HL-60 (cell line): Measurements from ENCODE around the gene TMCC3.

Experiments used
- DNase-seq, 2 experiments: peaks; one replicate each; pipeline ENCODE4 v3.0.0-alpha.2; 2010 to 2020; ENCODE audit warnings: low read depth in 1 of 2, low spot score in 1 of 2
- H3K27ac ChIP-seq: fragments of 250-450 bp; sonication (Bioruptor Pico); replicated peaks from 2 replicates; pipeline ENCODE4 v1.5.1; 2020; ENCODE audit warnings: mild to moderate bottlenecking, moderate library complexity
- H3K27me3 ChIP-seq: fragments of 250-450 bp; sonication (Bioruptor Pico); 2 replicates; pipeline ENCODE4 v1.5.1; 2021; ENCODE audit warnings: mild to moderate bottlenecking, moderate library complexity; ENCODE audit not compliant: insufficient read depth, poor library complexity, severe bottlenecking
- H3K4me3 ChIP-seq: replicated peaks from 2 replicates; pipeline ENCODE4 v1.5.1; 2011; ENCODE audit warnings: mild to moderate bottlenecking, control low read depth, low read length; ENCODE audit not compliant: insufficient read depth
- GABPA ChIP-seq: IDR thresholded peaks from 2 replicates; pipeline ENCODE4 v1.6.1; 2012; ENCODE audit warnings: low read depth
- POLR2AphosphoS5 ChIP-seq: IDR thresholded peaks from 2 replicates; pipeline ENCODE4 v1.6.1; 2012; ENCODE audit warnings: low read depth
- SPI1 ChIP-seq: IDR thresholded peaks from 2 replicates; pipeline ENCODE4 v1.6.1; 2012; ENCODE audit warnings: low read depth, mild to moderate bottlenecking, borderline replicate concordance
- TF ChIP-seq, protein P1 (sequence below): IDR thresholded peaks from one replicate; pipeline ENCODE4 v1.5.1; 2011; ENCODE audit warnings: low read length, control low read depth, inconsistent platforms; ENCODE audit not compliant: insufficient read depth
- TF ChIP-seq, protein P2 (sequence below): IDR thresholded peaks from 2 replicates; pipeline ENCODE4 v1.6.1; 2012; ENCODE audit warnings: low read depth; ENCODE audit not compliant: insufficient replicate concordance

TMCC3 gene

DNA sequence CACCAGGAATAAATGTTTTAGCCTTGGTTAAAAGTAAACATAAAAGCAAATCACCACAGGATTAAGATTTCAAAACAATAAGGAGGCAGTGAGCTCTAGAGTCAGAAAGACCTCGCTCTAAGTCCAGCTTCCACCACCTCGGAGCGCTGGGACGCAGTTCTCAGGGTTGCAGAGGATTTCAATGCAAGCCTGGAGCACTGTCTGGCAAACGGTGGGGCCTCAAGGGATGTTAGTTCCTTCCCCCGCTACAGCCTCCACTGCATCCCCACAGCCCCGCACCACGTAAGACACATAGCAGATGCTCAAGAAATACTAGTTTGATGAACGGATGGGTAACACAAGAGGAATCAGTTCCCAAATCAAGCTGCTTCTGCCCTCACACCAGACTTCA is 39.3 kb upstream of the TMCC3 start:
- no peak for TF ChIP-seq SPI1
- no peak for TF ChIP-seq GABPA
- TF ChIP-seq, protein P1, sequence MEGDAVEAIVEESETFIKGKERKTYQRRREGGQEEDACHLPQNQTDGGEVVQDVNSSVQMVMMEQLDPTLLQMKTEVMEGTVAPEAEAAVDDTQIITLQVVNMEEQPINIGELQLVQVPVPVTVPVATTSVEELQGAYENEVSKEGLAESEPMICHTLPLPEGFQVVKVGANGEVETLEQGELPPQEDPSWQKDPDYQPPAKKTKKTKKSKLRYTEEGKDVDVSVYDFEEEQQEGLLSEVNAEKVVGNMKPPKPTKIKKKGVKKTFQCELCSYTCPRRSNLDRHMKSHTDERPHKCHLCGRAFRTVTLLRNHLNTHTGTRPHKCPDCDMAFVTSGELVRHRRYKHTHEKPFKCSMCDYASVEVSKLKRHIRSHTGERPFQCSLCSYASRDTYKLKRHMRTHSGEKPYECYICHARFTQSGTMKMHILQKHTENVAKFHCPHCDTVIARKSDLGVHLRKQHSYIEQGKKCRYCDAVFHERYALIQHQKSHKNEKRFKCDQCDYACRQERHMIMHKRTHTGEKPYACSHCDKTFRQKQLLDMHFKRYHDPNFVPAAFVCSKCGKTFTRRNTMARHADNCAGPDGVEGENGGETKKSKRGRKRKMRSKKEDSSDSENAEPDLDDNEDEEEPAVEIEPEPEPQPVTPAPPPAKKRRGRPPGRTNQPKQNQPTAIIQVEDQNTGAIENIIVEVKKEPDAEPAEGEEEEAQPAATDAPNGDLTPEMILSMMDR = no peak
- TF ChIP-seq, protein P2, sequence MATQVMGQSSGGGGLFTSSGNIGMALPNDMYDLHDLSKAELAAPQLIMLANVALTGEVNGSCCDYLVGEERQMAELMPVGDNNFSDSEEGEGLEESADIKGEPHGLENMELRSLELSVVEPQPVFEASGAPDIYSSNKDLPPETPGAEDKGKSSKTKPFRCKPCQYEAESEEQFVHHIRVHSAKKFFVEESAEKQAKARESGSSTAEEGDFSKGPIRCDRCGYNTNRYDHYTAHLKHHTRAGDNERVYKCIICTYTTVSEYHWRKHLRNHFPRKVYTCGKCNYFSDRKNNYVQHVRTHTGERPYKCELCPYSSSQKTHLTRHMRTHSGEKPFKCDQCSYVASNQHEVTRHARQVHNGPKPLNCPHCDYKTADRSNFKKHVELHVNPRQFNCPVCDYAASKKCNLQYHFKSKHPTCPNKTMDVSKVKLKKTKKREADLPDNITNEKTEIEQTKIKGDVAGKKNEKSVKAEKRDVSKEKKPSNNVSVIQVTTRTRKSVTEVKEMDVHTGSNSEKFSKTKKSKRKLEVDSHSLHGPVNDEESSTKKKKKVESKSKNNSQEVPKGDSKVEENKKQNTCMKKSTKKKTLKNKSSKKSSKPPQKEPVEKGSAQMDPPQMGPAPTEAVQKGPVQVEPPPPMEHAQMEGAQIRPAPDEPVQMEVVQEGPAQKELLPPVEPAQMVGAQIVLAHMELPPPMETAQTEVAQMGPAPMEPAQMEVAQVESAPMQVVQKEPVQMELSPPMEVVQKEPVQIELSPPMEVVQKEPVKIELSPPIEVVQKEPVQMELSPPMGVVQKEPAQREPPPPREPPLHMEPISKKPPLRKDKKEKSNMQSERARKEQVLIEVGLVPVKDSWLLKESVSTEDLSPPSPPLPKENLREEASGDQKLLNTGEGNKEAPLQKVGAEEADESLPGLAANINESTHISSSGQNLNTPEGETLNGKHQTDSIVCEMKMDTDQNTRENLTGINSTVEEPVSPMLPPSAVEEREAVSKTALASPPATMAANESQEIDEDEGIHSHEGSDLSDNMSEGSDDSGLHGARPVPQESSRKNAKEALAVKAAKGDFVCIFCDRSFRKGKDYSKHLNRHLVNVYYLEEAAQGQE = no peak
- TF ChIP-seq POLR2AphosphoS5 = no peak
- H3K27me3 ChIP-seq = no peaks in the 10 kb centered on the region
- no peak overlapping the region for H3K4me3 ChIP-seq
- no peak overlapping the region for H3K27ac ChIP-seq
- DNase-seq = no peak

DNA sequence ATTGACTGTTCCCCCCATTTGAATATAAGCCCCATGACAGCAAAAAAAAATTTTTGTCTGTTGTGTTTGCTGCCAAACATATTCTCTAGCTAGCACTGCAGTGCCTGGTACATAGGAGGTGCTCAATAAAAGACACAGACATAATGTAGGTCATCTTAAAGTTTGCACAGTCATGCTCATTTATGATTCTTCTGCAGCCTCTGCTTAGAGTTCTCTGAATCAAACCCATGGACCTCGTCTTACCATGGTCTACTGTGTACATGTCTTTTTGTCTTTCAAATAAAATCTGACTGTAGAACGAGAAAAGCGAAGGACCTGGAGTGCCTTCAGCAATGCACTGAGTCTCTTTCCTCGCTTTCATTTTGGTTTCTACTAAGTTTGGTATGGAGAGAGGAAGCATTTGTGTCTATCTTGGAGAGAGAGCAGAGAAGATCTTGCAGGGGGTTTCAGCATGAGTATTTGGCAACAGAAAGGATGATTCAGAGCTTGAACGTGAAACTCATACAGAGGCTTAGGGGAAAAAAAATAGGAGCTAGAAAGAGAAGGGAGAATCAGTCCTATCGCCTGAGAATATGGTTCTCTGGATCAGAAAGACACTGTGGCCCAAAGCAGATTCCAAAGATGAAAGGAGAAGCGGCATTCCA is 38.8 kb upstream of the TMCC3 start:
- Histone ChIP-seq H3K27me3 (no peaks in the 10 kb centered on the region), H3K27ac (no peak overlapping the region), H3K4me3 (no peak overlapping the region)
- TF ChIP-seq GABPA = no peak
- no peak for TF ChIP-seq POLR2AphosphoS5
- no peak for TF ChIP-seq SPI1
- TF ChIP-seq, protein P1 = no peak
- TF ChIP-seq, protein P2 = no peak
- DNase-seq = no peak

DNA sequence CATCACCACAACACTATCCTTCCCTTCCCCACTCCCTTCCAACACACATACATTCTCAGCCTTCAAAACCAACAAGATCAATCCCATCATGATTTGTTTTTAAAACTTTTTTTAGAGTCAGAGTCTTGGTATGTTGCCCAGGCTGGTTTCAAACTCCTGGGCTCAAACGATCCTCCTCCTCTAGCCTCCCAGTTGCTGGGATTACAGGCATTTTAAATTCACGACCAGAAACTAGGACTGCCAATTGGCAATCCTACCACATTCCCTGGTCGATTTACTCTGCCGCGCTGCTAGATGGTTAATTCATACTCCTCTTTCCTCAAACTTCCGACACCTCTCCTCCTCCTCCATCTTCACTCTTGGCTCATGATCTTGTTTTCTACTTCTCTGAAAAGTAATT is 37.5 kb upstream of the TMCC3 start:
- no peak for DNase-seq
- Histone ChIP-seq H3K27me3 (no peaks in the 10 kb centered on the region), H3K4me3 (no peak overlapping the region), H3K27ac (no peak overlapping the region)
- TF ChIP-seq, protein P2 = no peak
- no peak for TF ChIP-seq GABPA
- no peak for TF ChIP-seq SPI1
- no peak for TF ChIP-seq POLR2AphosphoS5
- TF ChIP-seq, protein P1 = no peak
